Measurements from ENCODE around the gene GNAQ.

- TF ChIP-seq, protein P1, sequence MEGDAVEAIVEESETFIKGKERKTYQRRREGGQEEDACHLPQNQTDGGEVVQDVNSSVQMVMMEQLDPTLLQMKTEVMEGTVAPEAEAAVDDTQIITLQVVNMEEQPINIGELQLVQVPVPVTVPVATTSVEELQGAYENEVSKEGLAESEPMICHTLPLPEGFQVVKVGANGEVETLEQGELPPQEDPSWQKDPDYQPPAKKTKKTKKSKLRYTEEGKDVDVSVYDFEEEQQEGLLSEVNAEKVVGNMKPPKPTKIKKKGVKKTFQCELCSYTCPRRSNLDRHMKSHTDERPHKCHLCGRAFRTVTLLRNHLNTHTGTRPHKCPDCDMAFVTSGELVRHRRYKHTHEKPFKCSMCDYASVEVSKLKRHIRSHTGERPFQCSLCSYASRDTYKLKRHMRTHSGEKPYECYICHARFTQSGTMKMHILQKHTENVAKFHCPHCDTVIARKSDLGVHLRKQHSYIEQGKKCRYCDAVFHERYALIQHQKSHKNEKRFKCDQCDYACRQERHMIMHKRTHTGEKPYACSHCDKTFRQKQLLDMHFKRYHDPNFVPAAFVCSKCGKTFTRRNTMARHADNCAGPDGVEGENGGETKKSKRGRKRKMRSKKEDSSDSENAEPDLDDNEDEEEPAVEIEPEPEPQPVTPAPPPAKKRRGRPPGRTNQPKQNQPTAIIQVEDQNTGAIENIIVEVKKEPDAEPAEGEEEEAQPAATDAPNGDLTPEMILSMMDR (conservative IDR thresholded peaks at IDR 0.05 in 1 of 2, IDR thresholded peaks at IDR 0.05 in 1 of 2; ENCODE audit: low read depth in 1 of 2, low read length in 2 of 2) = no peak
- no peak for TF ChIP-seq EZH2 (IDR thresholded peaks at IDR 0.05; ENCODE audit: low read length, missing control alignments)
Observed at GRCh38 chr9:77726289-77726688, 305.3 kb downstream of the GNAQ start.

Measured in fibroblast of lung (primary cell).